ENCODE results near the gene CASZ1.

Gene CASZ1

GRCh38 chr1:10717296-10718082 lies 79.0 kb downstream of the CASZ1 start:
- Histone ChIP-seq H3K4me3 (ENCODE audit: low read depth in 1 of 2, low read length in 1 of 2) (no peak overlapping the region), H3K27ac (no peak overlapping the region), H3K9me3 (no peaks in the 10 kb centered on the region), H3K4me1 (ENCODE audit: control insufficient read depth in 1 of 2, insufficient read depth in 1 of 2, low read depth in 1 of 2, low read length in 1 of 2) (no peaks in the 10 kb centered on the region), H3K36me3 (no peaks in the 10 kb centered on the region), H3K27me3 (peaks cover 12% of the 10 kb centered on the region)
- no peak for TF ChIP-seq CTCF (IDR thresholded peaks at IDR 0.05)

- no peaks in the 10 kb centered on the region for H3K9me3 ChIP-seq
- peaks cover 12% of the 10 kb centered on the region for H3K27me3 ChIP-seq
- H3K4me3 ChIP-seq (ENCODE audit: low read depth in 1 of 2, low read length in 1 of 2): no peak overlapping the region
- no peaks in the 10 kb centered on the region for H3K36me3 ChIP-seq
- H3K27ac ChIP-seq: no peak overlapping the region
- TF ChIP-seq CTCF (IDR thresholded peaks at IDR 0.05): no peak
- H3K4me1 ChIP-seq (ENCODE audit: control insufficient read depth in 1 of 2, insufficient read depth in 1 of 2, low read depth in 1 of 2, low read length in 1 of 2): no peaks in the 10 kb centered on the region
These were observed 79.6 kb downstream of the CASZ1 start for GRCh38 chr1:10716840-10717239.

- no peak overlapping the region for H3K27ac ChIP-seq
- peaks cover 12% of the 10 kb centered on the region for H3K27me3 ChIP-seq
- no peak for TF ChIP-seq CTCF (IDR thresholded peaks at IDR 0.05)
- H3K36me3 ChIP-seq: no peaks in the 10 kb centered on the region
- no peak overlapping the region for H3K4me3 ChIP-seq (ENCODE audit: low read depth in 1 of 2, low read length in 1 of 2)
- no peaks in the 10 kb centered on the region for H3K4me1 ChIP-seq (ENCODE audit: control insufficient read depth in 1 of 2, insufficient read depth in 1 of 2, low read depth in 1 of 2, low read length in 1 of 2)
- no peaks in the 10 kb centered on the region for H3K9me3 ChIP-seq
These were observed 81.9 kb downstream of the CASZ1 start for GRCh38 chr1:10714337-10715114.

- H3K4me1 ChIP-seq (ENCODE audit: control insufficient read depth in 1 of 2, insufficient read depth in 1 of 2, low read depth in 1 of 2, low read length in 1 of 2): no peaks in the 10 kb centered on the region
- no peak overlapping the region for H3K4me3 ChIP-seq (ENCODE audit: low read depth in 1 of 2, low read length in 1 of 2)
- H3K36me3 ChIP-seq: no peaks in the 10 kb centered on the region
- TF ChIP-seq CTCF (IDR thresholded peaks at IDR 0.05): no peak
- no peaks in the 10 kb centered on the region for H3K9me3 ChIP-seq
- H3K27me3 ChIP-seq: peaks cover 18% of the 10 kb centered on the region
- no peak overlapping the region for H3K27ac ChIP-seq
These were observed 82.8 kb downstream of the CASZ1 start for GRCh38 chr1:10713614-10714013.

GRCh38 chr1:10712568-10713362 lies 83.7 kb downstream of the CASZ1 start:
- Histone ChIP-seq H3K27me3 (peaks cover 26% of the 10 kb centered on the region), H3K4me3 (ENCODE audit: low read depth in 1 of 2, low read length in 1 of 2) (no peak overlapping the region), H3K36me3 (no peaks in the 10 kb centered on the region)

More at GRCh38 chr1:10712568-10713362, 83.7 kb downstream of the CASZ1 start:
- no peaks in the 10 kb centered on the region for H3K9me3 ChIP-seq
- no peak for TF ChIP-seq CTCF (IDR thresholded peaks at IDR 0.05)
- no peak overlapping the region for H3K27ac ChIP-seq
- H3K4me1 ChIP-seq (ENCODE audit: control insufficient read depth in 1 of 2, insufficient read depth in 1 of 2, low read depth in 1 of 2, low read length in 1 of 2): no peaks in the 10 kb centered on the region
